ENCODE measurements around the gene CDH23.

- TF ChIP-seq ELF4 (IDR thresholded peaks at IDR 0.05) = no peak
- TF ChIP-seq SP1 (IDR thresholded peaks at IDR 0.05) = no peak
- TF ChIP-seq FOXA1 (IDR thresholded peaks at IDR 0.05) = no peak
- TF ChIP-seq CTBP1 (IDR thresholded peaks at IDR 0.05; ENCODE audit: borderline replicate concordance) = no peak
- no peak for TF ChIP-seq HDGF (IDR thresholded peaks at IDR 0.05; ENCODE audit: borderline replicate concordance)
- no peak for TF ChIP-seq BHLHE40 (IDR thresholded peaks at IDR 0.05; ENCODE audit: borderline replicate concordance)
- TF ChIP-seq NFRKB (IDR thresholded peaks at IDR 0.05) = no peak
- no peak for TF ChIP-seq FOXK2 (IDR thresholded peaks at IDR 0.05)
- no peak for TF ChIP-seq TARDBP (IDR thresholded peaks at IDR 0.05)
These were observed 2.3 kb downstream of the CDH23 start for GRCh38 chr10:71398976-71399375.

All from HEK293T (cell line).